ENCODE results near the gene LRMDA. TPM values are rescaled to one million over a fixed set of nuclear protein-coding genes. Genes with fewer than 3 reads are reported as not detected.
"Not testable (repeated sequence)": the region's sequence is repeated elsewhere in the genome, so short reads cannot be mapped to it uniquely, and the experiment has no call there.

LRMDA gene
- total RNA-seq, 4 donors from 2014 or later, result 1.4 to 23.1 (median 3.6) TPM

GRCh38 chr10:75616874-75617478 is 185.6 kb downstream of the LRMDA start:
- H3K9me3 ChIP-seq, result no peaks in the 10 kb centered on the region
- no peaks in the 10 kb centered on the region for H3K36me3 ChIP-seq
- no peak for DNase-seq
- H3K27ac ChIP-seq, result no peak overlapping the region
- H3K27me3 ChIP-seq, result no peaks in the 10 kb centered on the region
- no peak for TF ChIP-seq POLR2A (IDR thresholded peaks at IDR 0.05)
- TF ChIP-seq, protein P1, sequence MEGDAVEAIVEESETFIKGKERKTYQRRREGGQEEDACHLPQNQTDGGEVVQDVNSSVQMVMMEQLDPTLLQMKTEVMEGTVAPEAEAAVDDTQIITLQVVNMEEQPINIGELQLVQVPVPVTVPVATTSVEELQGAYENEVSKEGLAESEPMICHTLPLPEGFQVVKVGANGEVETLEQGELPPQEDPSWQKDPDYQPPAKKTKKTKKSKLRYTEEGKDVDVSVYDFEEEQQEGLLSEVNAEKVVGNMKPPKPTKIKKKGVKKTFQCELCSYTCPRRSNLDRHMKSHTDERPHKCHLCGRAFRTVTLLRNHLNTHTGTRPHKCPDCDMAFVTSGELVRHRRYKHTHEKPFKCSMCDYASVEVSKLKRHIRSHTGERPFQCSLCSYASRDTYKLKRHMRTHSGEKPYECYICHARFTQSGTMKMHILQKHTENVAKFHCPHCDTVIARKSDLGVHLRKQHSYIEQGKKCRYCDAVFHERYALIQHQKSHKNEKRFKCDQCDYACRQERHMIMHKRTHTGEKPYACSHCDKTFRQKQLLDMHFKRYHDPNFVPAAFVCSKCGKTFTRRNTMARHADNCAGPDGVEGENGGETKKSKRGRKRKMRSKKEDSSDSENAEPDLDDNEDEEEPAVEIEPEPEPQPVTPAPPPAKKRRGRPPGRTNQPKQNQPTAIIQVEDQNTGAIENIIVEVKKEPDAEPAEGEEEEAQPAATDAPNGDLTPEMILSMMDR (IDR thresholded peaks at IDR 0.05), result no peak
- peaks cover 0 to 16% (median 0%) of the 10 kb centered on the region in 4 donors for H3K4me1 ChIP-seq
- no peak overlapping the region for H3K4me3 ChIP-seq

DNA sequence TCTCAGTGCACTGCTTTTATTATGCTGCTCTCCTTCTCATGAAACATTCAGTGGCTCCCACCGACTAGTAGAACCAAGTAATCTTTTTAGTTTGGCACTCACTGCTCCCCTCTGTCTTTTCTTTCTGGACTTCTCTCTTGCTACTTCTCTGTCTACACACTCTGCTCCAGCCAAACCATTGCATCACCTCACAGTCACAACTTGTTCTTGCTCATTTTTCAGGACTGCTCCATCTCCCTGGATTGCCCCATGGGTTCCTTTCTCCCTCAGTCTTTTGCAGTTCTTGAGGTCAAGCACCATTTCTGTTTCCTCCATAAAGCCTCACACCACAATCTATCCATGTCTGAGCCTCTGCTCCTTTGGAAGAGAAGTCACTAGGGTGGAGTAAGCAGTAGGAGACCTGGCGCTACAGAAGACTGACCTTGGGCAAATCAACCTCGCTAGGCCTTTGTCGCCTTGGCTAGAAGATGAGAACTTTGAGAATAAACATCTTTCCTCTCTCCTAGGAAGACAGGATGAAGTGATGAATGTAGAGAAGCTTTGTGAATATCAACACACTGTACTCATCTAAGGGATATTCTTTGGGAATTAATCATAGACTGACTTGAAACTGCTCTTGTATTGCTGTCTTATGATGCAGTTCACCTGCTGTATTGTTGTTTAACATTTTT is 186.2 kb downstream of the LRMDA start:
- TF ChIP-seq POLR2A (IDR thresholded peaks at IDR 0.05), result no peak
- TF ChIP-seq, protein P1 (IDR thresholded peaks at IDR 0.05), result no peak
- no peak overlapping the region for H3K27ac ChIP-seq
- H3K4me3 ChIP-seq, result no peak overlapping the region
- DNase-seq, result peak in 1 of 3 donors; percentile 51
- no peaks in the 10 kb centered on the region for H3K9me3 ChIP-seq
- H3K4me1 ChIP-seq, result peaks cover 0 to 14% (median 0%) of the 10 kb centered on the region in 4 donors
- no peaks in the 10 kb centered on the region for H3K27me3 ChIP-seq
- H3K36me3 ChIP-seq, result no peaks in the 10 kb centered on the region

DNA sequence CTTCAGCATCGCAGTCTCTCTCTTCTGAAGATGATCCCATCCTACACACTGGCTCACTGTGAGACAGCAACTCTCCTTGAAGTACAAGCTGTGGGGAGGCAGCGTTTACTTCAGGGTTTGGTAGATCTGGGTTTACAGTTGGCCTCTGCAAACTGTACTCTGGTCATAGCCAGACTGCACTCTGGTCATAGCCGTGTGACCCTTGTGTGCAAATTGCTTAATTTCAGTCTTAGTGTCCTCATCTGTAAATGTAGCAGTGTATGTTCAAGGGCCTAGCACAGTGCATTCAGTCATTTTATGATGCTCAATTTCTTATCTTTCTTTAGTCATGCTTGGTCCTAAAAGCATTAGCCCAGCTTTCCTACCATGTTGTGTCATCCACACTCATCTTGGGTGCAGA is 188.2 kb downstream of the LRMDA start:
- Histone ChIP-seq H3K27me3 (no peaks in the 10 kb centered on the region), H3K27ac (no peak overlapping the region), H3K4me1 (no peaks in the 10 kb centered on the region), H3K36me3 (no peaks in the 10 kb centered on the region), H3K9me3 (no peaks in the 10 kb centered on the region), H3K4me3 (no peak overlapping the region)
- DNase-seq, result no peak
- TF ChIP-seq, protein P1 (IDR thresholded peaks at IDR 0.05), result no peak
- no peak for TF ChIP-seq POLR2A (IDR thresholded peaks at IDR 0.05)

GRCh38 chr10:75620356-75620755 is 188.9 kb downstream of the LRMDA start:
- TF ChIP-seq POLR2A (IDR thresholded peaks at IDR 0.05), result no peak
- TF ChIP-seq, protein P1 (IDR thresholded peaks at IDR 0.05), result no peak
- H3K9me3 ChIP-seq, result no peaks in the 10 kb centered on the region
- H3K27me3 ChIP-seq, result no peaks in the 10 kb centered on the region
- DNase-seq, result no peak
- no peak overlapping the region for H3K27ac ChIP-seq
- no peaks in the 10 kb centered on the region for H3K36me3 ChIP-seq
- H3K4me1 ChIP-seq, result no peaks in the 10 kb centered on the region
- H3K4me3 ChIP-seq, result no peak overlapping the region

GRCh38 chr10:75621003-75621402 is 189.6 kb downstream of the LRMDA start:
- not testable (repeated sequence) for H3K4me1 ChIP-seq, H3K27me3 ChIP-seq, H3K36me3 ChIP-seq, DNase-seq, H3K4me3 ChIP-seq, H3K27ac ChIP-seq, H3K9me3 ChIP-seq

GRCh38 chr10:75622503-75622902 is 191.1 kb downstream of the LRMDA start:
- no peak for TF ChIP-seq POLR2A (IDR thresholded peaks at IDR 0.05)
- TF ChIP-seq, protein P1 (IDR thresholded peaks at IDR 0.05), result no peak
- Histone ChIP-seq H3K27me3 (no peaks in the 10 kb centered on the region), H3K9me3 (no peaks in the 10 kb centered on the region), H3K4me1 (no peaks in the 10 kb centered on the region), H3K4me3 (no peak overlapping the region), H3K36me3 (no peaks in the 10 kb centered on the region), H3K27ac (no peak overlapping the region)
- DNase-seq, result no peak
